Psoas muscle (tissue), 8 donors: ENCODE measurements around the gene PRKCH. TPM values are rescaled to one million over a fixed set of nuclear protein-coding genes. Genes with fewer than 3 reads are reported as not detected.

ENCODE experiments used
- ATAC-seq, 4 donors: fragments of 200-7000 bp; cut with Tn5 transposase; one replicate each; pipeline ENCODE4 v1.9.1; 2020; ENCODE audit warnings: moderate library complexity in 3 of 4, mild to moderate bottlenecking in 2 of 4
- DNase-seq, 2 donors: peaks; one replicate each; pipeline ENCODE4 v3.0.0-alpha.2; 2020
- H3K27ac ChIP-seq: fragments of 200-600 bp; one replicate; pipeline ENCODE4 v1.8.0; 2022
- H3K27me3 ChIP-seq, 3 donors: fragments of 200-600 bp in 1 of 3; one replicate each; pipeline versions ENCODE4 v1.6.1 to v1.8.0; 2013 to 2022; ENCODE audit warnings: low read length in 2 of 3, mild to moderate bottlenecking in 2 of 3, moderate library complexity in 1 of 3; ENCODE audit not compliant: insufficient read depth in 3 of 3
- H3K36me3 ChIP-seq, 2 donors: fragments of 200-600 bp in 1 of 2; one replicate each; pipeline versions ENCODE4 v1.6.1 to v1.8.0; 2013 to 2022; ENCODE audit warnings: low read depth in 1 of 2, mild to moderate bottlenecking in 1 of 2, moderate library complexity in 1 of 2; ENCODE audit not compliant: insufficient read depth in 1 of 2
- H3K4me1 ChIP-seq: fragments of 200-600 bp; one replicate; pipeline ENCODE4 v1.8.0; 2022
- H3K4me3 ChIP-seq: fragments of 200-600 bp; one replicate; pipeline ENCODE4 v1.8.0; 2022; ENCODE audit warnings: mild to moderate bottlenecking
- H3K9me3 ChIP-seq: fragments of 200-600 bp; one replicate; pipeline ENCODE4 v1.8.0; 2022
- CTCF ChIP-seq: fragments of 200-600 bp; IDR thresholded peaks from one replicate; pipeline ENCODE4 v1.8.0; 2022; ENCODE audit warnings: antibody characterized with exemption
- WGBS, 3 donors: extraction: QIAGEN DNeasy Blood & Tissue Kit; methylation state at CpG; one replicate each; pipeline versions ENCODE4 v1.1.6 to v1.1.7; 2013; 5-methylcytosine and 5-hydroxymethylcytosine counted together
- intact Hi-C, 2 donors: fragments of 100-400 bp; cut with DNase I; formaldehyde crosslinking; loops; one replicate each; pipeline versions ENCODE4 v1.11.0 to v1.14.2; 2022
- polyA plus RNA-seq, 3 donors: library from polyadenylated mRNA; stranded (reverse); fragments of 200-250 nt; gene quantifications; one replicate each; pipeline ENCODE4 v1.2.3, GENCODE V29; 2013
- total RNA-seq, 4 donors: library from RNA; stranded (reverse); fragmentation: NEBNext Ultra II Directional in 2 of 4; extraction: Animal tissue kit (Norgen Biotek cat#: 25700) in 2 of 4; gene quantifications; one replicate each; pipeline versions ENCODE4 v1.2.1 to v1.2.4, GENCODE V29; 2021 to 2023
- donor health status: healthy with polysubstance abuse.
- donor health status: DM: no; HTN: no; CAD: no; lungs with moderate emphysema.
- donor health status: Bipolar disorder and iron deficiency.
- donor health status: healthy.
- donor health status: DM: yes; HTN: yes; CAD: no.
- donor health status: DM: no; HTN: no; CAD: no.
- donor health status: DM: no; HTN: no; CAD: no.
- donor health status: DM: yes; HTN: yes; CAD: no.

The PRKCH gene
- total and polyA plus RNA-seq, 7 donors, result 5.9 to 17.9 (median 11.1) TPM

- no peaks in the 10 kb centered on the region for H3K9me3 ChIP-seq
- WGBS, 3 donors, result 58 to 80% (median 70%) methylated on average over 4 of the region's 4 CpGs
- ATAC-seq (peak in 3 of 4 donors; percentile 22 to 74 (median 32)), DNase-seq (no peak)
- peak overlapping the region; percentile 7 for H3K27ac ChIP-seq
- H3K27me3 ChIP-seq, result no peaks in the 10 kb centered on the region
- H3K4me1 ChIP-seq, result peaks cover 13% of the 10 kb centered on the region
- H3K36me3 ChIP-seq, result no peaks in the 10 kb centered on the region
- intact Hi-C loops, result no loop called here
- no peak overlapping the region for H3K4me3 ChIP-seq
- no peak for TF ChIP-seq CTCF
Measured at GRCh38 chr14:61420326-61420725, 98.9 kb downstream of the PRKCH start.

DNA sequence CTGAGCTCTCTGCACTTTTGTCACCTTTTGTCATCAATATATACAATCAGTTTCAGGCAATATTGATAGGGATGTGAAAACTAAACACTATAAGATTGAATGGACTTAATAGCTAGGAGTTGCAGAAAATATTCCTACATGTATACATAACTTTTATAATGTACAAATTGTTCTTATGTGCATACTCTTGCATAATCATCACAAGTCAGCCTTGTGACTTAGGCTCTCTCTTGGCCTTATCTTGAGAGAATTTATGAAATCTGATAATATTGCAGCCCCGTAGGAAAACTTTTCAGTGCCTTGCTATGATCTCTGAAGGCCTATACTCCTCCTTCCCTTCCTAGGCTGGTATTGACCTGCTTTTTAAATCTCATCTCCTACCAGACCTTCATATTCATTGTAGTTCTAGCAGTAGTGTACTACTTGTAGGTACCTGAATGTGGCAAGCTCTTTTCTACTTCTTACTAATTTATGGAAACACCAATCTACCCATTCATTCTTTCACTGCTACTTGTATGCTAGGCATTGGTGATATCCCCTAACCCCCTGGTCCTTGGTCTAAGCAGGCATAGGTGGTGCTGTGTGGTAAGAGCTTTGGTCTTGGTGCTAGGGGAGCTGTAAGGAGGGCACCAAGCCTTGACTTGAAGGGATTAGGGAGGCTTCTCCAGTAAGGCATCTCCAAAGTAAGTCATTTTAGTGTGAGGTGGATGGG lies 100.0 kb downstream of the PRKCH start:
- H3K4me1 ChIP-seq, result peaks cover 22% of the 10 kb centered on the region
- no peaks in the 10 kb centered on the region for H3K9me3 ChIP-seq
- DNase-seq (no peak), ATAC-seq (no peak)
- no peak overlapping the region for H3K27ac ChIP-seq
- no peaks in the 10 kb centered on the region for H3K36me3 ChIP-seq
- no peaks in the 10 kb centered on the region for H3K27me3 ChIP-seq
- intact Hi-C loops, result no loop called here
- TF ChIP-seq CTCF, result no peak
- 80 to 94% (median 90%) methylated on average over 1 of the region's 1 CpG for WGBS, 3 donors
- H3K4me3 ChIP-seq, result no peak overlapping the region

- Histone ChIP-seq H3K4me1 (peaks cover 13% of the 10 kb centered on the region), H3K9me3 (no peaks in the 10 kb centered on the region), H3K27me3 (no peaks in the 10 kb centered on the region), H3K27ac (no peak overlapping the region), H3K36me3 (no peaks in the 10 kb centered on the region), H3K4me3 (no peak overlapping the region)
- intact Hi-C loops, result no loop called here
- 30 to 73% (median 32%) methylated on average over 1 of the region's 1 CpG for WGBS, 3 donors
- DNase-seq (no peak), ATAC-seq (peak in 1 of 4 donors; percentile 67)
- no peak for TF ChIP-seq CTCF
Measured at GRCh38 chr14:61426048-61426447, 104.7 kb downstream of the PRKCH start.

- Histone ChIP-seq H3K27me3 (no peaks in the 10 kb centered on the region), H3K27ac (no peak overlapping the region), H3K9me3 (no peaks in the 10 kb centered on the region), H3K36me3 (no peaks in the 10 kb centered on the region), H3K4me3 (no peak overlapping the region), H3K4me1 (peaks cover 13% of the 10 kb centered on the region)
- no peak for TF ChIP-seq CTCF
- ATAC-seq (no peak), DNase-seq (no peak)
- 67 to 78% (median 71%) methylated on average over 2 of the region's 2 CpGs for WGBS, 3 donors
- intact Hi-C loops, result no loop called here
Measured at GRCh38 chr14:61428261-61428660, 106.9 kb downstream of the PRKCH start.

GRCh38 chr14:61429316-61429715 lies 107.9 kb downstream of the PRKCH start:
- no peak overlapping the region for H3K27ac ChIP-seq
- H3K4me3 ChIP-seq, result no peak overlapping the region

More at GRCh38 chr14:61429316-61429715, 107.9 kb downstream of the PRKCH start:
- Histone ChIP-seq H3K9me3 (no peaks in the 10 kb centered on the region), H3K27me3 (no peaks in the 10 kb centered on the region), H3K4me1 (peaks cover 13% of the 10 kb centered on the region), H3K36me3 (no peaks in the 10 kb centered on the region)
- intact Hi-C loops, result no loop called here
- WGBS, 3 donors, result 68 to 76% (median 76%) methylated on average over 2 of the region's 2 CpGs
- DNase-seq (no peak), ATAC-seq (no peak)
- no peak for TF ChIP-seq CTCF
